Gastroesophageal sphincter (tissue), 3 donors: Measurements from ENCODE around the gene SMARCE1.

Source experiments
- EP300 ChIP-seq: sonication (generic); formaldehyde crosslinking; IDR thresholded peaks from one replicate; pipeline ENCODE4 v1.6.1; 2017; ENCODE audit warnings: antibody characterized with exemption, mild to moderate bottlenecking
- POLR2A ChIP-seq, 2 donors: fragments of 450-650 bp; IDR thresholded peaks; one replicate each; pipeline ENCODE4 v1.6.1; 2017; ENCODE audit warnings: antibody characterized with exemption in 2 of 2, mild to moderate bottlenecking in 2 of 2, moderate library complexity in 1 of 2
- POLR2AphosphoS5 ChIP-seq: sonication (generic); formaldehyde crosslinking; IDR thresholded peaks from one replicate; pipeline ENCODE4 v1.6.1; 2017; ENCODE audit warnings: antibody characterized with exemption
- TF ChIP-seq, protein P1 (sequence below), 4 experiments: fragments of 200-600 bp in 2 of 4; fragments of 450-650 bp in 2 of 4; sonication (generic) in 1 of 4; IDR thresholded peaks; one replicate each; pipeline ENCODE4 v1.5.1; 2017 to 2019; ENCODE audit warnings: antibody characterized with exemption in 4 of 4, mild to moderate bottlenecking in 2 of 4, moderate library complexity in 2 of 4

DNA sequence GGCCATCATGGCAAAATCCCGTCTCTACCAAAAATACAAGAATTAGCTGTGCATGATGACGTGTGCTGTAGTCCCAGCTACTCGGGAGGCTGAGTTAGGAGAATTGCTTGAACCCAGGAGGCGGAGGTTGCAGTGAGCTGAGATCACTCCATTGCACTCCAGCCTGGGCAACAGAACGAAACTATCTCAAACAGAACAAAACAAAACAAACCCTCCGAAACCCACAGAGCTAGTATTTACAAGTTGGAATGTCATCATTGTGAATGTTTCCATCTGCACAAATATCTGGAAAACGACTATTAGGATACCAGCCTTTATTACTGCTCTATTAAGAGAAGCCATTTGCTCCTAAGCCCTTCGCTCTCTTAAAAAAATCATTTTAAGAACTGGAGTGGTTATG lies 26.0 kb downstream of the SMARCE1 start:
- TF ChIP-seq, protein P1, sequence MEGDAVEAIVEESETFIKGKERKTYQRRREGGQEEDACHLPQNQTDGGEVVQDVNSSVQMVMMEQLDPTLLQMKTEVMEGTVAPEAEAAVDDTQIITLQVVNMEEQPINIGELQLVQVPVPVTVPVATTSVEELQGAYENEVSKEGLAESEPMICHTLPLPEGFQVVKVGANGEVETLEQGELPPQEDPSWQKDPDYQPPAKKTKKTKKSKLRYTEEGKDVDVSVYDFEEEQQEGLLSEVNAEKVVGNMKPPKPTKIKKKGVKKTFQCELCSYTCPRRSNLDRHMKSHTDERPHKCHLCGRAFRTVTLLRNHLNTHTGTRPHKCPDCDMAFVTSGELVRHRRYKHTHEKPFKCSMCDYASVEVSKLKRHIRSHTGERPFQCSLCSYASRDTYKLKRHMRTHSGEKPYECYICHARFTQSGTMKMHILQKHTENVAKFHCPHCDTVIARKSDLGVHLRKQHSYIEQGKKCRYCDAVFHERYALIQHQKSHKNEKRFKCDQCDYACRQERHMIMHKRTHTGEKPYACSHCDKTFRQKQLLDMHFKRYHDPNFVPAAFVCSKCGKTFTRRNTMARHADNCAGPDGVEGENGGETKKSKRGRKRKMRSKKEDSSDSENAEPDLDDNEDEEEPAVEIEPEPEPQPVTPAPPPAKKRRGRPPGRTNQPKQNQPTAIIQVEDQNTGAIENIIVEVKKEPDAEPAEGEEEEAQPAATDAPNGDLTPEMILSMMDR (IDR thresholded peaks at IDR 0.05), result no peak
- no peak for TF ChIP-seq EP300
- TF ChIP-seq POLR2A (IDR thresholded peaks at IDR 0.05), result no peak
- no peak for TF ChIP-seq POLR2AphosphoS5
